Endodermal cell (in vitro differentiated cells): Measurements from ENCODE around the gene AKR1E2. TPM values are rescaled to one million over a fixed set of nuclear protein-coding genes. Genes with fewer than 3 reads are reported as not detected.

Experiments used
- DNase-seq: peaks from one replicate; pipeline ENCODE4 v3.0.0-alpha.2; 2017
- H3K27ac ChIP-seq: 2 replicates; pipeline ENCODE4 v1.5.1; 2013; ENCODE audit warnings: mild to moderate bottlenecking, low read depth, low read length, moderate library complexity
- H3K27me3 ChIP-seq: 2 replicates; pipeline ENCODE4 v1.6.1; 2013; ENCODE audit warnings: mild to moderate bottlenecking, low read length, moderate library complexity; ENCODE audit not compliant: insufficient read depth, control insufficient read depth, poor library complexity, severe bottlenecking
- H3K36me3 ChIP-seq: 2 replicates; pipeline ENCODE4 v1.7.0; 2013; ENCODE audit warnings: mild to moderate bottlenecking, low read length, moderate library complexity; ENCODE audit not compliant: control insufficient read depth, insufficient read depth
- H3K4me1 ChIP-seq: one replicate; pipeline ENCODE4 v1.7.0; 2013; ENCODE audit warnings: low read length; ENCODE audit not compliant: control insufficient read depth, insufficient read depth
- H3K4me3 ChIP-seq: 2 replicates; pipeline ENCODE4 v1.5.1; 2013; ENCODE audit warnings: mild to moderate bottlenecking, low read length, moderate library complexity
- H3K9ac ChIP-seq: 2 replicates; pipeline ENCODE4 v1.6.1; 2013; ENCODE audit warnings: mild to moderate bottlenecking, low read length, moderate library complexity; ENCODE audit not compliant: poor library complexity, severe bottlenecking; ENCODE audit errors: extremely low read depth
- H3K9me3 ChIP-seq: 2 replicates; pipeline ENCODE4 v1.6.1; 2013; ENCODE audit warnings: mild to moderate bottlenecking, low read length, moderate library complexity; ENCODE audit not compliant: control insufficient read depth
- H3K27ac Mint-ChIP-seq: 2 replicates; pipeline ENCODE4 v1.8.0; 2020; ENCODE audit warnings: mixed read lengths
- H3K27me3 Mint-ChIP-seq: 2 replicates; pipeline ENCODE4 v1.8.0; 2021; ENCODE audit warnings: mild to moderate bottlenecking, mixed read lengths; ENCODE audit not compliant: insufficient read depth
- H3K36me3 Mint-ChIP-seq: 2 replicates; pipeline ENCODE4 v1.8.0; 2020; ENCODE audit warnings: low read depth, mixed read lengths
- H3K4me1 Mint-ChIP-seq: 2 replicates; pipeline ENCODE4 v1.8.0; 2020; ENCODE audit warnings: mixed read lengths
- H3K4me3 Mint-ChIP-seq: 2 replicates; pipeline ENCODE4 v1.8.0; 2020; ENCODE audit warnings: mild to moderate bottlenecking, moderate library complexity, mixed read lengths
- H3K9me3 Mint-ChIP-seq: 2 replicates; pipeline ENCODE4 v1.8.0; 2020; ENCODE audit warnings: mild to moderate bottlenecking, mixed read lengths
- CTCF ChIP-seq: fragments of 200-600 bp; sonication (generic); conservative IDR thresholded peaks from 2 replicates; pipeline ENCODE4 v1.5.0; 2021; ENCODE audit warnings: antibody characterized with exemption, mild to moderate bottlenecking
- WGBS, 2 experiments: methylation state at CpG; one replicate each; pipeline versions ENCODE4 v1.1.5 to v1.1.7; 2013; ENCODE audit warnings: missing lambda C conversion rate in 2 of 2, mixed read lengths in 1 of 2; ENCODE audit not compliant: insufficient coverage in 1 of 2, insufficient read length in 1 of 2; 5-methylcytosine and 5-hydroxymethylcytosine counted together
- total RNA-seq, 2 donors: library from RNA; stranded (reverse); fragmentation: NEBNext Ultra II Directional in 1 of 2; extraction: Animal tissue kit (Norgen Biotek cat#: 25700) in 1 of 2; gene quantifications; 2 replicates in 1 of 2; 3 replicates in 1 of 2; pipeline ENCODE4 v1.2.1, GENCODE V29; 2021

The AKR1E2 gene
- total RNA-seq, 2 donors from 2014 or later, result 5.7 to 6.4 TPM

GRCh38 chr10:4843525-4844180 is 17.6 kb downstream of the AKR1E2 start:
- Mint-ChIP-seq H3K4me1 (no peaks in the 10 kb centered on the region), H3K36me3 (peaks cover 24% of the 10 kb centered on the region), H3K27ac (no peak overlapping the region), H3K27me3 (no peaks in the 10 kb centered on the region), H3K4me3 (no peak overlapping the region), H3K9me3 (peaks cover 8% of the 10 kb centered on the region)
- no peak for DNase-seq
- no peak for TF ChIP-seq CTCF
- no peak overlapping the region for H3K27ac ChIP-seq
- H3K4me3 ChIP-seq, result no peak overlapping the region
- no peaks in the 10 kb centered on the region for H3K9me3 ChIP-seq
- no peaks in the 10 kb centered on the region for H3K36me3 ChIP-seq
- 80 to 91% methylated on average over 5 to 16 of the region's 16 CpGs for WGBS, 2 experiments
- no peak overlapping the region for H3K9ac ChIP-seq
- H3K4me1 ChIP-seq, result no peaks in the 10 kb centered on the region
- H3K27me3 ChIP-seq, result no peaks in the 10 kb centered on the region

GRCh38 chr10:4844864-4845263 is 18.9 kb downstream of the AKR1E2 start:
- H3K9me3 Mint-ChIP-seq, result peaks cover 8% of the 10 kb centered on the region
- H3K36me3 Mint-ChIP-seq, result peaks cover 24% of the 10 kb centered on the region
- Histone ChIP-seq H3K4me1 (no peaks in the 10 kb centered on the region), H3K9me3 (no peaks in the 10 kb centered on the region), H3K27ac (no peak overlapping the region), H3K36me3 (no peaks in the 10 kb centered on the region), H3K27me3 (no peaks in the 10 kb centered on the region), H3K9ac (no peak overlapping the region), H3K4me3 (no peak overlapping the region)
- H3K27me3 Mint-ChIP-seq, result peaks cover 2% of the 10 kb centered on the region
- no peak for DNase-seq
- H3K4me1 Mint-ChIP-seq, result peaks cover 5% of the 10 kb centered on the region
- H3K4me3 Mint-ChIP-seq, result no peak overlapping the region
- 95% methylated on average over 25 of the region's 25 CpGs; no CpG with 5 or more reads in 1 of the 2 experiments for WGBS, 2 experiments
- no peak overlapping the region for H3K27ac Mint-ChIP-seq
- no peak for TF ChIP-seq CTCF

GRCh38 chr10:4845766-4846165 is 19.8 kb downstream of the AKR1E2 start:
- no peak for DNase-seq
- H3K4me3 Mint-ChIP-seq, result no peak overlapping the region
- Histone ChIP-seq H3K27me3 (no peaks in the 10 kb centered on the region), H3K4me3 (no peak overlapping the region), H3K27ac (no peak overlapping the region), H3K4me1 (no peaks in the 10 kb centered on the region), H3K36me3 (no peaks in the 10 kb centered on the region), H3K9me3 (no peaks in the 10 kb centered on the region), H3K9ac (no peak overlapping the region)
- peaks cover 9% of the 10 kb centered on the region for H3K4me1 Mint-ChIP-seq
- H3K27me3 Mint-ChIP-seq, result peaks cover 2% of the 10 kb centered on the region
- H3K27ac Mint-ChIP-seq, result no peak overlapping the region
- 85 to 100% methylated on average over 3 to 11 of the region's 11 CpGs for WGBS, 2 experiments
- peaks cover 24% of the 10 kb centered on the region for H3K36me3 Mint-ChIP-seq
- H3K9me3 Mint-ChIP-seq, result peaks cover 8% of the 10 kb centered on the region
- TF ChIP-seq CTCF, result no peak
